ENCODE results near the gene SH2B2. TPM values are rescaled to one million over a fixed set of nuclear protein-coding genes. Genes with fewer than 3 reads are reported as not detected.

The SH2B2 gene
- total RNA-seq, 4 donors from 2014 or later, result 1.8 to 13.2 (median 2.7) TPM

GRCh38 chr7:102303669-102304422 is 17.2 kb downstream of the SH2B2 start:
- Histone ChIP-seq H3K36me3 (no peaks in the 10 kb centered on the region), H3K9me3 (no peaks in the 10 kb centered on the region), H3K4me1 (peaks cover 0 to 27% (median 19%) of the 10 kb centered on the region in 4 donors), H3K27ac (peak overlapping the region in 2 of 4 donors; percentile 12 to 76), H3K27me3 (no peaks in the 10 kb centered on the region), H3K4me3 (no peak overlapping the region)
- DNase-seq, result peak in 1 of 3 donors; percentile 37
- TF ChIP-seq CTCF (IDR thresholded peaks at IDR 0.05), result no peak
- no peak for TF ChIP-seq POLR2A (IDR thresholded peaks at IDR 0.05)

GRCh38 chr7:102304668-102305067 is 18.0 kb downstream of the SH2B2 start:
- TF ChIP-seq CTCF (IDR thresholded peaks at IDR 0.05), result no peak
- no peak for TF ChIP-seq POLR2A (IDR thresholded peaks at IDR 0.05)
- Histone ChIP-seq H3K27me3 (no peaks in the 10 kb centered on the region), H3K9me3 (no peaks in the 10 kb centered on the region), H3K27ac (peak overlapping the region in 2 of 4 donors; percentile 12 to 76), H3K4me3 (no peak overlapping the region), H3K36me3 (no peaks in the 10 kb centered on the region), H3K4me1 (peaks cover 0 to 27% (median 19%) of the 10 kb centered on the region in 4 donors)
- DNase-seq, result no peak

DNA sequence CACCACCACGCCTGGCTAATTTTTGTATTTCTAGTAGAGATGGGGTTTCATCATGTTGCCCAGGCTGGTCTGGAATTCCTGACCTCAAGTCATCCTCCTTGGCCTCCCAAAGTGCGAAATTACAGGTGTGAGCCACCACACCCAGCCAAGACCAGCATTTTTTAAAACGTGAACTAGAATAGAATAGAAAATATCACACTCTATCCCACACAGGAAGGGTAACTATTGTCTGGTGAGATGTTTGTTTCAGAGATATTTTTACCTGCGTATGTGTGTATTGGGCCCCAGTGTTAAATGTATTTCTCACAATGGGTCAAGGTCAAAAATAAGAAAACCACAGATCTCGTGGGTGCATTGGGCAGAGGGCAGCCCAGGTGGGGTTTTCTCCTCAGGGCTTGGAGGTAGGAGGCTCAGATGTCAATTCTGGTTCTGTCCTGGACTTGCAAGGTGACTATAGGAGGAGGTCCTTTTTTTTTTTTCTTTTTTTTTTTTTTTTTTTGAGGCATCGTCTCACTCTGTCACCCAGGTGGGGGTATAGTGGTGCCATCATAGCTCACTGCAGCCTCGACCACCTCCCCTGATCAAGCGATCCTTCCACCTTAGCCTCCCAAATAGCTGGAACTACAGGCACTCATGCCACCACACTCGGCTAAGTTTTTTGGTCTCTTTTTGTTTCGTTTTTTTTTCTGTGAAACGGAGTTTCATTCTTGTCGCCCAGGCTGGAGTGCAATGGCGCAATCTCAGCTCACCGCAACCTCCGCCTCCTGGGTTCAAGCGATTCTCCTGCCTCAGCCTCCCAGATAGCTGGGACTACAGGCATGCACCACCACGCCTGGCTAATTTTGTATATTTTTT is 19.0 kb downstream of the SH2B2 start:
- peak in 2 of 3 donors; percentile 56 to 63 for DNase-seq
- Histone ChIP-seq H3K27me3 (no peaks in the 10 kb centered on the region), H3K4me3 (no peak overlapping the region), H3K36me3 (no peaks in the 10 kb centered on the region), H3K4me1 (peaks cover 0 to 27% (median 19%) of the 10 kb centered on the region in 4 donors), H3K27ac (peak overlapping the region in 2 of 4 donors; percentile 65 to 76), H3K9me3 (no peaks in the 10 kb centered on the region)
- no peak for TF ChIP-seq CTCF (IDR thresholded peaks at IDR 0.05)
- no peak for TF ChIP-seq POLR2A (IDR thresholded peaks at IDR 0.05)

DNA sequence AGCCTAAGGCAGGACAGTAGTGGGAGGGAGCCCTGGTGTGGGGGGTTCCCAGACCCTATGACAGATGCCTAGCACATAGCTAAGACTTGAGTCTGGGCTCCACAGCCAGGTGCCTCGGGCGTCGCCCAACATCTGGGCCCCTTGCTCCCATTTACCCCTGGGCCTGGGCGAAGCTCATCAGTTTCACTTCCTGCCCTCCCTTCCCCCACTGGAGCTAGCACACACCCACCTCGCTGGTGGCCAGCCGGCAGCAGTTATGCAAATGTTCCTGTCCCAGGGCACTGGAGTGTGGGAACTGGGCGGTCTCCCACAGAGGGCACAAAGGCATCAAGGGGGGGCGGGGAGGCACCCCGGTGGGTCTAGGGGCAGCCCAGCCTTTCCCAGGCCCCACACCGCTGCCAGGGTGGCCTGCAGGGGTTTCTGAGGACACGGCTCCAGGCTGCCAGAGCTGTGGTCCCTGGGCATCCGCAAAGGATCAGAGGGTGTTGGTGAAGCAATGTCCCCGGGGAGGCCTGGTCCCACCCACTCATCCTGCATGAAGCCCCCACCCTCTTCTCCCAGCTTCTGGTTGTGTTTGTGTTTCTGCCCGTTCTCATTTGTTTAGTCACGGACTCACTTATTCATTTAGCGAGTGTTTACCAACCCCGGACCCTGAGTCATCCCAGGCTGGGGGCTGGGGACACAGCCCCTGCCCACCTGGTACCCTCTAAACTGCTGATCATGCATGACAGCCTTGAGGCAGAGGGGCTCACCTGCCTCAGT is 20.4 kb downstream of the SH2B2 start:
- Histone ChIP-seq H3K27ac (peak overlapping the region in 3 of 4 donors; percentile 39 to 76 (median 65)), H3K4me3 (peak overlapping the region; percentile 9 to 42 (median 33))

More for the DNA sequence above, 20.4 kb downstream of the SH2B2 start:
- Histone ChIP-seq H3K9me3 (no peaks in the 10 kb centered on the region), H3K27me3 (no peaks in the 10 kb centered on the region), H3K4me1 (peaks cover 0 to 27% (median 19%) of the 10 kb centered on the region in 4 donors), H3K36me3 (no peaks in the 10 kb centered on the region)
- no peak for TF ChIP-seq CTCF (IDR thresholded peaks at IDR 0.05)
- no peak for TF ChIP-seq POLR2A (IDR thresholded peaks at IDR 0.05)
- DNase-seq, result peak; percentile 71 to 94 (median 90)
